Measurements from ENCODE around the gene RSPH4A. TPM values are rescaled to one million over a fixed set of nuclear protein-coding genes. Genes with fewer than 3 reads are reported as not detected.

RSPH4A gene
- polyA plus RNA-seq, 1 donor from 2014 or later, result 11.0 TPM

GRCh38 chr6:116616737-116617053 lies 416 bp downstream of the RSPH4A start:
- peak overlapping the region; percentile 70 for H3K4me3 ChIP-seq (ENCODE audit: low read length)
- H3F3A ChIP-seq (ENCODE audit: insufficient read depth, low read length, poor library complexity, severe bottlenecking), result no peaks in the 10 kb centered on the region
- H3K9ac ChIP-seq (ENCODE audit: low read length), result peak overlapping the region; percentile 52
- H3K4me2 ChIP-seq (ENCODE audit: low read length), result peak overlapping the region; percentile 75
- H3K27me3 ChIP-seq (ENCODE audit: insufficient read depth, low read depth, low read length), result no peaks in the 10 kb centered on the region
- H3K36me3 ChIP-seq (ENCODE audit: insufficient read depth, low read length), result no peaks in the 10 kb centered on the region
- H3K9me2 ChIP-seq (ENCODE audit: insufficient read depth, low read length), result no peaks in the 10 kb centered on the region
- TF ChIP-seq TAF1 (IDR thresholded peaks at IDR 0.05; ENCODE audit: low read depth) (no peak), EP300 (conservative IDR thresholded peaks at IDR 0.05; ENCODE audit: poor library complexity, severe bottlenecking) (no peak), RAD21 (conservative IDR thresholded peaks at IDR 0.05) (no peak), POLR2AphosphoS5 (IDR thresholded peaks at IDR 0.05) (no peak), REST (IDR thresholded peaks at IDR 0.05; ENCODE audit: borderline replicate concordance) (no peak)
- peak overlapping the region; percentile 45 for H3K27ac ChIP-seq (ENCODE audit: low read length)
- no peaks in the 10 kb centered on the region for H3K79me2 ChIP-seq (replicated peaks; ENCODE audit: insufficient read depth, low read length)
- peak overlapping the region; percentile 30 for H2AFZ ChIP-seq (ENCODE audit: low read depth, low read length)
- no peaks in the 10 kb centered on the region for H4K20me1 ChIP-seq (ENCODE audit: insufficient read depth)
- no peaks in the 10 kb centered on the region for H3K9me3 ChIP-seq (ENCODE audit: low read length)

GRCh38 chr6:116624036-116624805 lies 7.9 kb downstream of the RSPH4A start:
- no peaks in the 10 kb centered on the region for H3F3A ChIP-seq (ENCODE audit: insufficient read depth, low read length, poor library complexity, severe bottlenecking)
- no peak for TF ChIP-seq EZH2 (IDR thresholded peaks at IDR 0.05; ENCODE audit: borderline replicate concordance, insufficient read depth, low read length, poor library complexity, severe bottlenecking)
- no peak for TF ChIP-seq TAF1 (IDR thresholded peaks at IDR 0.05; ENCODE audit: low read depth)
- TF ChIP-seq RAD21 (conservative IDR thresholded peaks at IDR 0.05), result no peak
- no peak for TF ChIP-seq POLR2AphosphoS5 (IDR thresholded peaks at IDR 0.05)
- H3K9ac ChIP-seq (ENCODE audit: low read length), result no peak overlapping the region
- no peaks in the 10 kb centered on the region for H3K79me2 ChIP-seq (replicated peaks; ENCODE audit: insufficient read depth, low read length)
- H4K20me1 ChIP-seq (ENCODE audit: insufficient read depth), result no peaks in the 10 kb centered on the region
- H3K36me3 ChIP-seq (ENCODE audit: insufficient read depth, low read length), result peaks cover 5% of the 10 kb centered on the region
- no peak overlapping the region for H2AFZ ChIP-seq (ENCODE audit: low read depth, low read length)
- H3K27me3 ChIP-seq (ENCODE audit: insufficient read depth, low read depth, low read length), result no peaks in the 10 kb centered on the region
- no peak overlapping the region for H3K27ac ChIP-seq (ENCODE audit: low read length)
- no peaks in the 10 kb centered on the region for H3K9me3 ChIP-seq (ENCODE audit: low read length)
- H3K9me2 ChIP-seq (ENCODE audit: insufficient read depth, low read length), result no peaks in the 10 kb centered on the region
- H3K4me2 ChIP-seq (ENCODE audit: low read length), result no peak overlapping the region
- no peak overlapping the region for H3K4me3 ChIP-seq (ENCODE audit: low read length)

GRCh38 chr6:116625872-116626271 lies 9.6 kb downstream of the RSPH4A start:
- no peak overlapping the region for H3K27ac ChIP-seq (ENCODE audit: low read length)
- no peaks in the 10 kb centered on the region for H3K9me3 ChIP-seq (ENCODE audit: low read length)
- H3K27me3 ChIP-seq (ENCODE audit: insufficient read depth, low read depth, low read length), result no peaks in the 10 kb centered on the region
- H4K20me1 ChIP-seq (ENCODE audit: insufficient read depth), result no peaks in the 10 kb centered on the region
- no peak overlapping the region for H3K4me3 ChIP-seq (ENCODE audit: low read length)
- peaks cover 10% of the 10 kb centered on the region for H3K36me3 ChIP-seq (ENCODE audit: insufficient read depth, low read length)
- H3K4me2 ChIP-seq (ENCODE audit: low read length), result no peak overlapping the region
- no peaks in the 10 kb centered on the region for H3K79me2 ChIP-seq (replicated peaks; ENCODE audit: insufficient read depth, low read length)
- H3K9me2 ChIP-seq (ENCODE audit: insufficient read depth, low read length), result no peaks in the 10 kb centered on the region
- TF ChIP-seq CTCF (IDR thresholded peaks at IDR 0.05; ENCODE audit: poor library complexity, severe bottlenecking) (no peak), TAF1 (IDR thresholded peaks at IDR 0.05; ENCODE audit: low read depth) (no peak), REST (IDR thresholded peaks at IDR 0.05; ENCODE audit: borderline replicate concordance) (no peak), EZH2 (IDR thresholded peaks at IDR 0.05; ENCODE audit: borderline replicate concordance, insufficient read depth, low read length, poor library complexity, severe bottlenecking) (no peak), MXI1 (conservative IDR thresholded peaks at IDR 0.05; ENCODE audit: poor library complexity, severe bottlenecking) (no peak), RAD21 (conservative IDR thresholded peaks at IDR 0.05) (no peak), SMC3 (conservative IDR thresholded peaks at IDR 0.05; ENCODE audit: poor library complexity) (no peak), EP300 (conservative IDR thresholded peaks at IDR 0.05; ENCODE audit: poor library complexity, severe bottlenecking) (no peak), POLR2AphosphoS5 (IDR thresholded peaks at IDR 0.05) (no peak)
- H3F3A ChIP-seq (ENCODE audit: insufficient read depth, low read length, poor library complexity, severe bottlenecking), result no peaks in the 10 kb centered on the region
- H2AFZ ChIP-seq (ENCODE audit: low read depth, low read length), result no peak overlapping the region
- H3K9ac ChIP-seq (ENCODE audit: low read length), result no peak overlapping the region
